PFSK-1 (cell line): ENCODE measurements around the gene TFEB.

Experiments
- FOXP2 ChIP-seq: optimal IDR thresholded peaks from 2 replicates; pipeline ENCODE3; 2011; ENCODE audit warnings: borderline replicate concordance, control low read depth, inconsistent platforms; ENCODE audit not compliant: insufficient read depth; ENCODE audit errors: extremely low read length, extremely low read depth
- POLR2AphosphoS5 ChIP-seq: IDR thresholded peaks from 2 replicates; pipeline ENCODE4 v1.6.1; 2012; ENCODE audit warnings: low read depth, mild to moderate bottlenecking, control low read depth, low read length, moderate library complexity
- REST ChIP-seq, 2 experiments: IDR thresholded peaks; 2 replicates each; pipeline versions ENCODE4 v1.6.1 to v1.8.0; 2011 to 2012; ENCODE audit warnings: low read depth in 2 of 2, low read length in 2 of 2, control low read depth in 1 of 2, inconsistent platforms in 1 of 2, mild to moderate bottlenecking in 1 of 2, moderate library complexity in 1 of 2; ENCODE audit not compliant: insufficient read depth in 1 of 2
- SIN3A ChIP-seq: IDR thresholded peaks from 2 replicates; pipeline ENCODE4 v1.6.1; 2012; ENCODE audit warnings: mild to moderate bottlenecking, low read length, moderate library complexity, borderline replicate concordance; ENCODE audit not compliant: insufficient read depth
- TAF1 ChIP-seq: IDR thresholded peaks from 2 replicates; pipeline ENCODE4 v1.6.1; 2012; ENCODE audit warnings: low read length, control low read depth, borderline replicate concordance; ENCODE audit not compliant: insufficient read depth

TFEB gene

GRCh38 chr6:41704028-41704427 is 31.4 kb downstream of the TFEB start:
- TF ChIP-seq TAF1 (no peak), SIN3A (no peak), POLR2AphosphoS5 (no peak), FOXP2 (no peak), REST (IDR thresholded peaks at IDR 0.05; ENCODE audit: insufficient read depth in 1 of 2, low read depth in 2 of 2, low read length in 2 of 2) (no peak)

DNA sequence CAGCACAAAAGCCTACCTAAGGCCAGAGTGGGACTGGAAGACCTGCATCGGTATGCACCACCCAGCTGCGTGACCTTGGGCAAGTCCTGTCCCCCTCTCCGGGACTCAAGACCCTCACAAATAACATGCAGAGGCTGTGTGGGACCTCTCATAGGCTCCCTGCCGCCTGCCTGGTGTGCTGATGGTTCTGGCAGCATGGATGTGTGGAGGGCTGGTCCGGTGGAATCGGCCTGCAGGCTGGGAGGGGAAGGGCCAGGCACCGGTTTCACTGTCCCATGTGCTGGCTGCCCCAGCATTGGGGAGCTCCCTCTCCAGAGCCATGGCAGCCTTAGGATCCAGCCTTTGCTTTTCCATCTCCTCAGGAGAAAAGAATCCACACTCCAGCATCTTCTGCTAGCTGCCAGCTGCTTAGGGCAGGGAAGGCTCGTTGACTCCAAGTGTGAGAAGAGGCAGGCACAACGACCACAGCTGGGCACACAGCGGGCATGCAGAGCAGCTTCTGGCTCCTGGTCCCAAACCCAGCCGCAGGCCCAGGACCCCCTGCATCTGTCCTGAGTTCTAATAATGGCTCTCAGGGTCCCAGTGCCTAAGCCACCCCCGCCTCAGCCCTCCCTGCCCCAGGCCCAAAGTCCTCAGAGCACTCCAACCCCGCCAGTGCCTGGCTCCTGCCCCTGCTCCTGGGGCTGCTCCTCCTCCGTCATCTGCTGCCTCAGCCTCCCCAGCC is 32.5 kb downstream of the TFEB start:
- TF ChIP-seq FOXP2 (no peak), SIN3A (no peak), POLR2AphosphoS5 (no peak)

- TF ChIP-seq FOXP2, result no peak
- TF ChIP-seq POLR2AphosphoS5, result no peak
- no peak for TF ChIP-seq SIN3A
- TF ChIP-seq TAF1, result no peak
- no peak for TF ChIP-seq REST (IDR thresholded peaks at IDR 0.05; ENCODE audit: insufficient read depth in 1 of 2, low read depth in 2 of 2, low read length in 2 of 2)
These were observed 33.2 kb downstream of the TFEB start for GRCh38 chr6:41702089-41702745.

GRCh38 chr6:41700463-41701347 is 34.7 kb downstream of the TFEB start:
- TF ChIP-seq POLR2AphosphoS5 (no peak), TAF1 (no peak), REST (IDR thresholded peaks at IDR 0.05; ENCODE audit: insufficient read depth in 1 of 2, low read depth in 2 of 2, low read length in 2 of 2) (no peak), SIN3A (no peak), FOXP2 (no peak)

DNA sequence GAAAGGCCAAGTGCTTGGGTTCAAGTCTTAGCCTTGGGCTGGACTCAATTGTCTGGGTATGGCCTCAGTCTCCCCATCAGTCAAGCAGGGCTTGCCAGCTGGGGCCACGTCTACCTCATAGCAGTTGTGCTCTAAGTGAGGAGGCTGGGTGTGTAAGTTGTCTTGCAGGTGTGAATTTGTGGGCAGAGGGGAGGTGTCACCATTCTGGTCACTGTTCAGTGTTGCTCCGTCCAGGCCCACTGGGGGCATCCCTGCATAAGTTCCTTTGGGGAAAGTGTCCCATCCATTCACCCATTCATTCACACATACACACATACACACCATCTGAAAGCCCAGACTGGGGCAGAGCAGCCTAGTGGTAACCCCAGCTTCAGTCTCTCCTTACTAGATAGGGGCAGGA is 36.3 kb downstream of the TFEB start:
- TF ChIP-seq REST (IDR thresholded peaks at IDR 0.05; ENCODE audit: insufficient read depth in 1 of 2, low read depth in 2 of 2, low read length in 2 of 2) (no peak), SIN3A (no peak), TAF1 (no peak)
